ENCODE measurements around the gene OPN1SW. TPM values are rescaled to one million over a fixed set of nuclear protein-coding genes. Genes with fewer than 3 reads are reported as not detected.

Gene OPN1SW
- total and polyA plus RNA-seq, 9 donors: not detected

DNA sequence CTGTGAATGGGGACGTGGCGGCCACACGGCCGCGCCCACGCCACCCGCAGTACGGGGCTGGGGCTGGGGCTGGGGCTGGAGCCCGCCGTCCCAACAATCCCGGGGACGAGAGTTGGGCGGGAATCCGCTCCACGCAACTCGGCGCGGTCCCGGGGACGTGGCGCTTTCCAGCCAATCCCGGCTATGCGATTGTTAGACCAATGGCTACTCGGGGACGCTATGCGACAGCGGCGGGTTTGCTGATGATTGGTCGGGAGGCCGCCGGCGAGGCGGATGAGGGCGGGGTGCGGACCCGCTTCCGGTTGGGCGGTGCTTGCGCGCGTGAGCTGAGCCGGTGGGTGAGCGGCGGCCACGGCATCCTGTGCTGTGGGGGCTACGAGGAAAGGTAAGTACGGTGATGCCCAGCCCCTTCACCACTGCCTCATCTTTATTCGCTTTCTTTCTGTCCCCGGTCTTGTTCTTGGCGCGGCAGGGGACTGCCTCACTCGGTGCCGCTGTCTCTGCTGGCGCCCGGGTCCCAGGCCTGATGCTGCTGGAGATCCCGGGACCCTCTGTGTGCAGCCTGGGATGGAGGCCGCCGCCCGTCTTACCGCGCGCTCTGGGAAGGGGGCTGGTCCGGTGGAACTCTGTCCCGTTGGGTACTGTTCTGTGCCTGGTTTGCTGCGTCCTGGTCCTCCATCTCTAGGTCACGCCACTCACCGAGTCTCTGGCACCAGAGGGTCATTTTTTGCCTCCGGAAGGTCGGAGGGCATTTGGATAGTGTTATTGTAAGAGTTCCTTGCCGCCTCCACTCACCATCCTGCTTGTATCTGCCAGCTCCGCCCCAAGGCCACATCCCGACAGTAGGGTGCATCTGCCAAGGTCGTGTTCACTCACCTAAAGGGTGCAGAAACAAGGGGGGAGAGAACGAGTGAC is 36.3 kb downstream of the OPN1SW start, which contains the start of gene CALU:
Gene CALU, plus strand, starts transcription at position 312 of the 915 bp plus-strand sequence. CDS start 9,225 bp downstream, outside the sequence.
- Histone ChIP-seq H3K36me3 (no peaks in the 10 kb centered on the region), H3K4me1 (ENCODE audit: insufficient read depth) (peaks cover 3% of the 10 kb centered on the region), H3K9me3 (no peaks in the 10 kb centered on the region), H3K4me3 (peak within 1 kb of the TSS; percentile 89), H3K27me3 (no peaks in the 10 kb centered on the region), H3K27ac (peak within 1 kb of the TSS; percentile 50 to 80)
- 0 to 1% (median 1%) methylated on average over 39 to 74 of the region's 74 CpGs for WGBS, 3 donors
- peak; percentile 95 to 97 (median 96) for DNase-seq
- intact Hi-C loops (cut with DNase I): loop anchor here in 1 of 4 donors (5.0 kb wide), 1 partner anchor 123 kb away; the partner anchor contains the start of gene ATP6V1F
- TF ChIP-seq EP300 (IDR thresholded peaks at IDR 0.05) (no peak), POLR2A (IDR thresholded peaks at IDR 0.05) (peak; percentile 88)

DNA sequence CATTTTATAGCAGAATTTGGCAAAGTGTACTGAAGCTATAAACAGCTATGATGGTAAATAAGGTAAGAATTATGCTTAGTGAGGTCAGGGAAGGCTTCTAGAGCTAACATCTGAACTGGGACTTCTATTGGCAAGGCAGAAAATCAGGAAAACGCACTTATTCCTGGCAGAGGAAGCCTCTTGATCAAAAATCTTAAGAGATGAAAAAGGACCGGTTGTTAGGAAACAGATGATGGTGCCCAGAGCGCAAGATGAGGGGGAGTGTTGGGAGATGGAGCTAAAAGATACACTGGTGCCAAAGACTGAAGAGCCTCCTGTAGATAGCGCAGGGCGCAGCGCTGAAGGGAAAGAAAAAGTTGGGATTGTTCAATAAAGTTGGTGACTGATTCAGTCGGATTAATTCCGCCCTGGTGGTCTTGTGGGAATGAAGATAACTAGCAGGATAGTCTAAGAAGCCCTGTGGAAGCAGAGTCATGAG is 37.0 kb downstream of the OPN1SW start:
- TF ChIP-seq POLR2A (IDR thresholded peaks at IDR 0.05) (no peak), EP300 (IDR thresholded peaks at IDR 0.05) (no peak)
- TF ChIP-seq, protein P1, sequence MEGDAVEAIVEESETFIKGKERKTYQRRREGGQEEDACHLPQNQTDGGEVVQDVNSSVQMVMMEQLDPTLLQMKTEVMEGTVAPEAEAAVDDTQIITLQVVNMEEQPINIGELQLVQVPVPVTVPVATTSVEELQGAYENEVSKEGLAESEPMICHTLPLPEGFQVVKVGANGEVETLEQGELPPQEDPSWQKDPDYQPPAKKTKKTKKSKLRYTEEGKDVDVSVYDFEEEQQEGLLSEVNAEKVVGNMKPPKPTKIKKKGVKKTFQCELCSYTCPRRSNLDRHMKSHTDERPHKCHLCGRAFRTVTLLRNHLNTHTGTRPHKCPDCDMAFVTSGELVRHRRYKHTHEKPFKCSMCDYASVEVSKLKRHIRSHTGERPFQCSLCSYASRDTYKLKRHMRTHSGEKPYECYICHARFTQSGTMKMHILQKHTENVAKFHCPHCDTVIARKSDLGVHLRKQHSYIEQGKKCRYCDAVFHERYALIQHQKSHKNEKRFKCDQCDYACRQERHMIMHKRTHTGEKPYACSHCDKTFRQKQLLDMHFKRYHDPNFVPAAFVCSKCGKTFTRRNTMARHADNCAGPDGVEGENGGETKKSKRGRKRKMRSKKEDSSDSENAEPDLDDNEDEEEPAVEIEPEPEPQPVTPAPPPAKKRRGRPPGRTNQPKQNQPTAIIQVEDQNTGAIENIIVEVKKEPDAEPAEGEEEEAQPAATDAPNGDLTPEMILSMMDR (IDR thresholded peaks at IDR 0.05): no peak
- Histone ChIP-seq H3K4me1 (ENCODE audit: insufficient read depth) (peaks cover 3% of the 10 kb centered on the region), H3K27me3 (no peaks in the 10 kb centered on the region), H3K9me3 (no peaks in the 10 kb centered on the region), H3K27ac (peak overlapping the region; percentile 26 to 80), H3K4me3 (peak overlapping the region; percentile 89), H3K36me3 (no peaks in the 10 kb centered on the region)
- intact Hi-C loops (cut with DNase I): loop anchor here in 1 of 4 donors (5.0 kb wide), 1 partner anchor 124 kb away; the partner anchor contains the start of gene ATP6V1F
- WGBS, 3 donors: 0% methylated on average over 8 of the region's 8 CpGs
- no peak for DNase-seq

DNA sequence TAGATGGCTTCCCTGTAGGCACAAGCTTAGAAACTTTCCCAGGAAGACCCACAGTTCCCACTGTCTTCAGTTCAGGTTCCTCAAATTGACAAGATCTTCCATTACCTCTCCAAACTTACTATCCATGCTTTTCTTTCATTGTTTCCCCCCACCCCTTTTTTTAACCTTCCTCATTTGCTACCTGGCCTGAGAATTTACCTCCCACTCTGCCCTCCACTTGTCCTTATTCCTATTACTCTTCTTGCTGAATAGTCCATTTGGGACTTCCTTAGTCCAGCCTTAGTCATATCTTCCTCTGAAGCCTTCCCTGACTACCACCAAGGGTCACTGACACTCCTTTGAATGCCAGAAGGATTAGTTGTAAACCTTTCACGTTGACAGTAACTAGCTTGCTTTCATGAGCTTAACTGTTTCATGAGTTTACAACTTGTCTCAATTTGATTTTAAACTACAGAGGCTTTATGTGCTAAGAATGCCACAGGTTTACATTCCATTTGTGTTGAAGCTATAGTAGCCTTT is 37.7 kb downstream of the OPN1SW start:
- Histone ChIP-seq H3K27me3 (no peaks in the 10 kb centered on the region), H3K4me1 (ENCODE audit: insufficient read depth) (peaks cover 3% of the 10 kb centered on the region), H3K9me3 (no peaks in the 10 kb centered on the region), H3K4me3 (peak overlapping the region; percentile 89), H3K36me3 (no peaks in the 10 kb centered on the region), H3K27ac (peak overlapping the region in 1 of 2 donors; percentile 80)
- DNase-seq: no peak
- intact Hi-C loops (cut with DNase I): loop anchor here in 1 of 4 donors (5.0 kb wide), 1 partner anchor 124 kb away; the partner anchor contains the start of gene ATP6V1F
- WGBS, 3 donors: 8 to 14% (median 8%) methylated on average over 1 of the region's 1 CpG
- TF ChIP-seq POLR2A (IDR thresholded peaks at IDR 0.05): no peak
- no peak for TF ChIP-seq EP300 (IDR thresholded peaks at IDR 0.05)

DNA sequence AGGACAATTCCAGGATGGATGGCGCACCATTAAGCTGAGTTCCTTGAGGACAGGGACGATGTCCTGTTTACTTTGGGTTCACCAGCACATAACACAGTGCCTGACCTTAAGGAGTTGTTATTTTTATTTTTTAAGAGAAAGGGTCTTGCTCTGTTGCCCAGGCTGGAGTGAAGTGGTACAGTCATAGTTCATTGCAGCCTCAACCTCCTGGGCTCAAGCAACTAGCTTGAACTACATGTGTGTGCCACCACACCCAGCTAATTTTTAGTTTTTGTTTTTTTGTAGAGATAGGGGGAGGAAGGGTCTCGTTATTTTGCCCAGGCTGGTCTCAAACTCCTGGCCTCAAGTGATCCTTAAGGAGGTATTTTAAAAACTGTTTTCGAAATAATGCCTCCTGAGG is 38.2 kb downstream of the OPN1SW start:
- TF ChIP-seq POLR2A (IDR thresholded peaks at IDR 0.05) (no peak), EP300 (IDR thresholded peaks at IDR 0.05) (no peak)
- TF ChIP-seq, protein P1 (IDR thresholded peaks at IDR 0.05): no peak
- DNase-seq: no peak
- Histone ChIP-seq H3K36me3 (no peaks in the 10 kb centered on the region), H3K4me1 (ENCODE audit: insufficient read depth) (peaks cover 3% of the 10 kb centered on the region), H3K9me3 (no peaks in the 10 kb centered on the region), H3K4me3 (no peak overlapping the region), H3K27ac (no peak overlapping the region), H3K27me3 (no peaks in the 10 kb centered on the region)
- WGBS, 3 donors: 83 to 95% (median 88%) methylated on average over 4 of the region's 4 CpGs
- intact Hi-C loops (cut with DNase I): loop anchor here in 1 of 4 donors (5.0 kb wide), 1 partner anchor 125 kb away; the partner anchor contains the start of gene ATP6V1F

DNA sequence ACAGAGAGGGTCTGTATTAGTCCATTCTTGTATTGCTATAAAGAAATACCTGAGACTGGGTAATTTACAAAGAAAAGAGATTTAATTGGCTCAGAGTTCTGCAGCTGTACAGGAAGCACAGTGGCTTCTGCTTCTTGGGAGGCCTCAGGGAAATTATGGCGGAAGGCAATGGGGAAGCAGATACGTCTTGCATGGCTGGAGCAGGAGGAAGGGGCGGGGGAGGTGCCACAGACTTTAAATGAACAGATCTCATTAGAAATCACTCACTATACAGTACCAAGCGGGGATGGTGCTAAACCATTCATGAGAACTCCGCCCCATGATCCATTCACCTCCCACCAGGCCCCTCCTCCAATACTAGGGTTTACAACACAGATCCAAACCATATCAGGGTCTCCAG is 40.2 kb downstream of the OPN1SW start:
- Histone ChIP-seq H3K4me3 (no peak overlapping the region), H3K27ac (no peak overlapping the region), H3K27me3 (no peaks in the 10 kb centered on the region), H3K36me3 (no peaks in the 10 kb centered on the region), H3K9me3 (no peaks in the 10 kb centered on the region), H3K4me1 (ENCODE audit: insufficient read depth) (no peaks in the 10 kb centered on the region)
- intact Hi-C loops (cut with DNase I): loop anchor here in 1 of 4 donors (5.0 kb wide), 1 partner anchor 127 kb away; the partner anchor contains the start of gene ATP6V1F
- 87 to 88% (median 88%) methylated on average over 5 of the region's 5 CpGs for WGBS, 3 donors
- no peak for DNase-seq
- no peak for TF ChIP-seq EP300 (IDR thresholded peaks at IDR 0.05)
- TF ChIP-seq, protein P1 (IDR thresholded peaks at IDR 0.05): no peak
